CD1c-positive myeloid dendritic cell (primary cell): ENCODE data around the gene C16orf86.
A peak's percentile ranks its signal among the peaks of the same experiment; 100 is the strongest.
"Not testable (repeated sequence)": the region's sequence is repeated elsewhere in the genome, so short reads cannot be mapped to it uniquely, and the experiment has no call there.

Experiments
- DNase-seq: peaks from one replicate; pipeline ENCODE4 v3.0.0-alpha.2; 2016; ENCODE audit errors: extremely low spot score

The C16orf86 gene

DNA sequence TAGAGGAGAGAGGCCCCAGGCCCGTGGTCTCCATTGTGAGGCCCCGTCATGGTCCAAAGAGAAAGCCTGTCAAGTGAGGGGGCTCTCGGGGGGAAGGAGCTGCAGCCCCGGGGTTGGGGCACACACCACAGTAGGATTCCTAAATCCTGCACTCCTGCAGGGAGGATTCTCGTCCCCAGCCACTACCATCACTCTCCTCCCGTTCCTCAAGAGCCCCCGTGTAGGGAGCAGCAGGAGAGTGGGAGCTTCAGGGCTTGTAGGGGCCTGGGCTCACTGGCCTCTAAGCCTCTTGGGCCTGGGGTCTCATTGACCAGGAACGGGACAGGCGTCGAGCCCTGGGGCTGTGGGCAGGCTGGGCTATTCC is 821 bp downstream of the C16orf86 start:
- no peak for DNase-seq

DNA sequence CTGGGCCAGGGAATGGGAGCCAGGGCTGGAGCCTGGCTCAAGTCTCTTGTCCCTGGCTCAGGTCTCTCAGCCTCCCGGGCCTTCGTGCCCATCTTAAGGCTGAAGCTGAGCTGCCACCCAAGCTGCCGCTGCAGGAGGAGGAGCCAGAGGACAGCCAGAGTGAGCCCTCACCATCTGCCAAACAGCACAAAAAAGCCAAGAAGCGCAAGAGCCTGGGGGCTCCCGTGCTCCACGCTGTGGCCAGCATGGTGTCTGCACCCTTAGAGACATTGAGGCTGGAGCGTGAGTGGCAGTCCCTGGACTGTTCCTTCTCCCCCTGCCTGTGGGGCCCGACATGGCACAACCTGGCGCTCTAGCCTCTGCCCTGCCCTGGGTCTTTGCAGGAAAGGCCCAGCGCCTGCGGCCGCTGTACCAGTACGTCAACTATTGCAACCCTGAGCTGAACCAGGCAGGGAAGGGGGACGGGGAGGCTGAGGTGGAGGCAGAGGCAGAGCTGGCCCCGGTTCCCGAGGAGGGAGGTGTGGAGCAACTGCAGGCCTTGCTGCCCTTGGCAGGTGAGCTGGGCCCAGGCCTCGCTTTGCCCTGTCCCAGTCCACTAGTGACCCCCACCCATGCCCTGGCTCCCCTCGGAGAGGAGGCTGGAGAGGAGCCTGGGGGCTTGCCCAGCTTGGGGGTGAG is 1.3 kb downstream of the C16orf86 start:
- peak; percentile 90 for DNase-seq

DNA sequence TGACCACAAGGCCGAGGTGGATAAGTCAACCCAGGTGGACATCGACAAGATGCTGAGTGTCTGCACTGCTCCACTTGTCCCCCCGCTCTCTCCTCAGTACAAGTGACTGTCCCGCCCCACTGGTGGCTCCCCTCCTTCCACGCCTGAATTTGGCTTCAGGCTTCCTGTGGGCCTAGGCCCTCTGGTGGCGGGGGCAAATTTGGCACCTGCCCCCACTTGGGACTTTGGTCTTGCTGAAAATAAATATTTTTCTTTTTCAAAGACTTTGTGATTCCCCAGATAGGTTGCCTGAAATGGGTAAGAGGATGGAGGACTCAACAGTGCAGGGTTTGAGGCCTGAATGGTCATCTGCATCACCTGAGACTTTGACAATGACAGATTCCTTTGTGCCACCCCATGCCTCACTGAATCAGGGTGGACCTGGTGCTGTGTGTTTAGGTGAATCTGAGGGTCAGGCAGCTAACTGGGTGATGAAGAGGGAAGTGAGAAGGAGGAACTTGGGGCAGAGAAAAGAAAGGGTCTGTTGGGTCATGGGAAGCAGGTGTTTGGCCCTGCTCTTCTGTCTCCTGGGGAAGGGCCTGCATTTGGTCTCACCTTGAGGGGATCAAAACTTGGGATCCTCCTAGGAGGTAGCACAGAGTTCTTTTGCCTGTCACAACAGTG is 2.0 kb downstream of the C16orf86 start:
- no peak for DNase-seq

DNA sequence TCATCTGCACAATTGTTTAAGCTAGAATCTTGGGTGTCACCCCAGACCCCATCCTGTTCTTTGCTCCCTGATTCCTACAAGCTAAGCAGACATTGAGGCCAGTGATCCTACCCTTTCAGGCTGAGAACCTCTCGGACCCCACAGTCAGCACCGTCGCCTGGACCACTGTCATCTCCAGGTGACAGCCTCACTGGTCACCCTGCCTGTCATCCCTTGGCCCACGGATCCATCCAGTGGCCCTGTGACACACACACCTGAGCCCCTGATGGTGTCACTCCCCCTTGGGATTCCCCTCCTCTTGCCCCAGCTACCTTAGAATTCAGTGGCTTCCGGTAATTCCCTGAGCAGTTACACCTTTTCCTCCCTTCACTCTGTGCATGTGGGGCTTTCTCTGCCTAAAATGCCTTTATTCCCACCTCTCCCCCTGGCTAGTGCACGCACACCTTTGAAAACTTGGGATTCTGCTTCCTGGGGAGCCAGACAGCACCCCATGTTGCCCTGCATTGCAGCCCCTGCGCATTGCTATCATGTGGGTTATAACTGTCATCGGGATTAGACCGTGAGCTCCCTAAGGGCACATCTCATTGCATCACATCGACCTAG is 3.0 kb downstream of the C16orf86 start:
- DNase-seq = no peak

DNA sequence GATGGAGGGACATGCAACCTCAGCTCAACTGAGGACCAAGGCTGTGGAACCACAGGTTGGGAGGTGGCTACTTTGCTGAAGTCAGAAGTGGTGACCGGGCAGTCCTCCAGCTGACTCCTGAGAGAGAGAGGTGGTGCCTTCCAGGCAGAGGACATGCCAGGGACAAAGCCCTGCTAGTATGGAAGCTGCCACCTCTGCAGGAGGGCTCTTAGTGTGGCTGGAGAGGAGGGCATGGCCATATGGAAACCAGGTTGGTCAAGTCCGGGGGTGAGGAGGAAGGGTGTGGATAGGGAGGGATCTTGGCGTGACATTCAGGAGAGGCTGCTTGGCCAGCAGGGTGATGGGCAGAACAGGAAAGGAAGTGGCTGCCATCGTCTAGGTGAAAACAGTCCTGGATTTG is 5.7 kb downstream of the C16orf86 start:
- DNase-seq = no peak

DNA sequence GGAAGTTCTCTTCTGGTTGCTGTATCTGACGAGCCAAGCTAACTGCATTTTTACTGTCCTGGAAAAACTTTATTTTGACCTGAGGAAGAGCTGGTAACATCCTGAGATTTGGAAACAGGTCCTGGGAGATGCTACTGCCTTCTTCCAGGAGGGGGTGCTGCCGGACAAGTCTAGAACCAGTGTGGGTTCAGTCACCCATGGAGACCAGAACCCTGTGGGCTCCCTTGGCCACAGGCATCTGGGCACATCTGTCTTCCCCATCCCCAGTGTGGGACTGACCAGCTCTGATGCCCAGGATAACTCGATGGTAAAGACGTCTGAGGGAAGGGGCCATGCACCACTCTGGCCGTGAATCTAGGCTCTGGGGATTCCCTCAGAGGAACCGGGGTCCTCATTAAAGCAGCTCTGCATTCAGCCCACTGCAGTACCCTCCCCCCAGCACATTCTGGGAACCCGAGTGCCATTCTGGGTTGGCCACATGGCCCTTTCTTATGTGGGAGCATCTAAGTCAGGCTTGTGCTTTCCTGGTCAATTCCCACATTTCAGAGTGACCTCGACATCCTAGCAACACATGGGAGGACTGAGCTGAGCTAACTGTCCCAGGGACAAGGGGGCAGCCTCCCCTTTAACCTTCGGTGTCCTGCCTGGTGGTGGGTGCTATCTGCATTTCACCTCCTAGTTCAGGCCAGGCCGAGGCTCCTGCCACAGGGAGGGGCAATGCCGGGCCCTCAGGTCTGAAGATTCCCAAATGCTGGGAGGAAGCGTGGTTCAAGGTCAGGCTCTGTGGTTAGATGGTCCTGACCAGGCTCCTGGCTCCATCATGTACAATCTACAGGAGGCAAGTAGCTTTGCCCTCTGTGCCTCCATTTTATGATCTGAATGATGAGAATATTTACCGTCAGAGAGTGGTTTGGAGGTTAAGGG is 6.4 kb downstream of the C16orf86 start:
- peak; percentile 76 for DNase-seq

DNA sequence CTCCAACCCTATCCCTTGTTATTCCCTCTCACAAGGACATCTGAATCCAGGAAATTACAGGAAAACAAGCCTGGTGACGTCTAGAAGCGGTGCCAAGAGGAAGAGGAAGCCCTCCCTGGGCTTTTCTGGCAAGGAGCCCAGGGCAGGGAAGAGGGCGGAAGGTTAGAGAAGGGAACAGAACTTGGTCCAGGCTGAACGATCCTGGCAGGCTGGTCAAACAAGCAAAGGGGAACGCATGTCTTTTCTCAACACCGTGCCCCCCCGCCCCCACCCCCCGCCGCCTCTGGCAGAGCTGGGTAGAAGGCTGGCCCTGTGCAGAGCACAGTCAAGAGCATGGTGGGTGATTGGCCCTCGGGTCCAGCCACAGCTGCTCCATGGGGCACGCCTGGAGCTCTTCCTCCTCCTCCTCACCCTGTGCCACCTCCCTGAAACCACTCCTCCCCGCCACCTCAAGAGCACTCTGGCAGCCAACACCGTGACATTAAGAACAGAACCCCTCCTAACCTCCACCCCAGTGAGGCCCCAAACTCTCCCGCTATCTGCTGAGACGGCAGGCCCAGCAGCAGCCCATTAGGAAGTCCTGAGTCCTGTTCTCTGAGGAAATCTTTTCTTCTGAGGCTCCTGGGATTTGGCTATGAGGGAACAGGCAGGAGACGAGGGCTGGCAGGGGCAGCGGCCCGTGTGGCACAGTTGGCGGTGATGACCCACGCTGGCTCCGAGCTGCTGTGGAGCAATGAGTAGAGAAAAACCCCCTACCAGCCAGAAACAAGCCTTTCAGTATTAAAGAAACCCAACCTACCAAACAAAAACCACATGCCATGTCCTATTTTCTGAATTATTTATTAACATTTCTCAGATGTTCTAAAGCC is 7.3 kb downstream of the C16orf86 start:
- peak; percentile 90 for DNase-seq

DNA sequence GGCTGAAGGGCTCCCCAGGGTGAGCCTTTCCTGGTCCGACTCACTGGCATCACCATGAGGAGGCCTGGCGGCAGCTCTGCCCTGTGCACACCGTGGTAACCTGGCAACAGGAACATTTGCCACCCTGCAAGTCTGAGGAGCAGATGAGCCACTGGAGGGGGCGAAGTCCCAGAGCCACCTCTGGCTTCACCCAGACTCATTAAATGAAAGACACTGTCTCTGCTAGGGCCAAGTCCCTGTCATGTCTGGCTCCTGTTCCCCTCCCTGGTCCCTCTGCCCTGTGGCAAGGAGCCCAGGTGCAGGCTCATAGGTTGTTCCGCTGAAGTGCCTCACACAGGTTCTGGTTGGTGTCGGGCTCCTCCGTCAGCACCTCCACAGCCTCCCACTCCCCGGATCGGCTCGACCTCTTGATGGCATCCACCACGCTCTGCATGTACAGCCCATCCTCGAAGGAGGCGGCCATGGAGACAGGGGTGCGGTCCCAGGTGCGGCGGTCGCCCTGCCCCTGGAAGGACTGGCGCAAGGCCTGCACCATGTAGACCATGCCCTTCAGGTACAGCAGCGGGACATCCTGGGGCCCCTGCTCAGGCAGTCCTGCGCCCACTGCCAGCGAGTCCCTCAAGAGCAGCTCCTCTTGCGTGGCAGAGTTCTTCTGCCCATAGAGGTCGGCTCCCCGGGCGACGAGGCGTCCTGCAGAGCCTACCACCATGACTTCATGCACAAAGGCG is 8.4 kb downstream of the C16orf86 start:
- no peak for DNase-seq

DNA sequence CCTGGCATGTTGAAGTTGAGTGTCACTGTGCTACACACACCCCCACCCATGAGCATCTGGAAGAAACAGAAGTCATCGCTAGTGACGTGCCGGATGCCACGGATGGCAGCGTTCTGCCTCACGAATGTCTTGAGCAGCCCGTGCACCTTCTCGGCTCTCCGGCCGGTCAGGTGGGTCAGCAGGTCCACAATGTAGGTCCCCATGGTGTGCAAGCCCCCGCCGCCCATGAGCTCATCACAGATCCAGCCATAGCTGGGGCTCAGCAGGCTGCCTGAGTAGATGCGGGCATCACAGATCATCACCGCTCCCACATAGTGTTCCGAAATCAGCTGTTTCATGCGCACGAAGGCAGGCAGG is 8.9 kb downstream of the C16orf86 start:
- DNase-seq = no peak

DNA sequence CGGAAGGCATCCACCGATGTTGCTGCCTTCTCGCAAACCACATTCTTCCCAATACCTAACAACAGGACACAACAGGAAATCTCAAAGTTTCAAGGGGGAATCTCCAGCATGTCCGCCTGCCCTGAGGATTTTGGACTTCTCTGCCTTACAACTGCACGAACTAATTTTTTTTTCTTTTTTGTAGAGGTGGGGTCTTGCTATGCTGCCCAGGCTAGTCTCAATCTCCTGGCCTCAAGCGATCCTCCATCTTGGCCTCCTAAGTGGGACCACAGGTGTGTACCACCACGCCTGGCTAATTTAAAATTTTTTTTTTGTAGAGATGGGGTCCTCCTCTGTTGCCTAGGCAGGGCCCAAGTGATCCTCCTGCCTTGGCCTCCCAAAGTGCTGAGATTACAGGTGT is 9.4 kb downstream of the C16orf86 start:
- no peak for DNase-seq

DNA sequence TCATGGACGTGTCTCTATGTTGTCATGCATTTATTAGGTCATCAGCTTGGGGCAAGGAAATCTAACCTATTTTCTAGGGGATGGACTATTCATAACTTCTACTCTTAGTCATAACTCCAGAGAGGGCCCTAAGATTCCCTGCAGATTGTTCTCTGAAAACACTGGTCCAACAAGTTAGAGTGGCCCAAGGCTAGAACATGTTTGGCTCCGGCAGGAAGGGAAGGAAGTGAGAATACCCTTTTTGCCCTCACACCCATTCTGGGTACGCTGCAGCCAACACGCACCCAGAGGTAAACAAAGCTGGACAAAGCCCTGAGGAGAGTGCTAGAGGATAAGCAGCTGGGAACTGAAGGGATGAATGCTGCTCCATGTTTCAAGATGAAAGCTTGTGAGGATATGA is 9.9 kb downstream of the C16orf86 start:
- no peak for DNase-seq

DNA sequence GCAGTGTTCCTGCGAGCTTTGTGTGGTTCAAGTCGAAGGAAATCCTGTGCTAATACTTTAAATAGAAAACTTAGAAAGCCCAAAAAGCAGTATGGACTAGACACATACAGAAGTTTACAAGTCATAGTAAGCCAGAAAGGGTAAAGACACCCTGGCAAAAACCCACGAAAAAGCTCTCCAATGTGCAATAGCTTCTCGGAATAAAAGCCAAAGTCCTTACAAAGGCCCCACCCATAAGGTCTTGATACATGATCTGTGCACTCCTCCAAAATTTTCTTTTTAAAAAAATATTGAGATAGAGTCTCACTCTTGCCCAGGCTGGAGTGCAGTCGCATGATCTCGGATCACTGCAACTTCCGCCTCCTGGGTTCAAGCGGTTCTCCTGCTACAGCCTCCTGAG is 10.3 kb downstream of the C16orf86 start:
- DNase-seq = no peak

DNA sequence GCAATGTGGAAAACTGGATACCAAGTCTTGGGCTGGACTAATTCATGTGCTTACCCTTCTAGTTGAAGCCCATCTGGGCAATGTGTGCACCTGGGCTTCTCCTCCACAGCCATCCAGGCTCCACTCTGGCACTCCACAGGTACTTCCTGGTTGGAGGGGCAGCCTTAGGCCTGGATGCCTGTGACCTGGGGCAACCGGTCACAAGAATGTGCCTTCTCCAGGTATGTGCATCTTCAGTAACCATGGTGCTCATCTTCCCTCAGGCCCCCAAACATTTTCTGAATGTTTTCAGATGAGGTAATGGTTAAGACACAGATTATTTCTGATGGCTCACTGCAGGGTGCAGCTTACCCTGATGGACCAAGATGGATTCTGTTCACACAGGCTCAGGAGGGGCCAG is 11.1 kb downstream of the C16orf86 start:
- DNase-seq = no peak

DNA sequence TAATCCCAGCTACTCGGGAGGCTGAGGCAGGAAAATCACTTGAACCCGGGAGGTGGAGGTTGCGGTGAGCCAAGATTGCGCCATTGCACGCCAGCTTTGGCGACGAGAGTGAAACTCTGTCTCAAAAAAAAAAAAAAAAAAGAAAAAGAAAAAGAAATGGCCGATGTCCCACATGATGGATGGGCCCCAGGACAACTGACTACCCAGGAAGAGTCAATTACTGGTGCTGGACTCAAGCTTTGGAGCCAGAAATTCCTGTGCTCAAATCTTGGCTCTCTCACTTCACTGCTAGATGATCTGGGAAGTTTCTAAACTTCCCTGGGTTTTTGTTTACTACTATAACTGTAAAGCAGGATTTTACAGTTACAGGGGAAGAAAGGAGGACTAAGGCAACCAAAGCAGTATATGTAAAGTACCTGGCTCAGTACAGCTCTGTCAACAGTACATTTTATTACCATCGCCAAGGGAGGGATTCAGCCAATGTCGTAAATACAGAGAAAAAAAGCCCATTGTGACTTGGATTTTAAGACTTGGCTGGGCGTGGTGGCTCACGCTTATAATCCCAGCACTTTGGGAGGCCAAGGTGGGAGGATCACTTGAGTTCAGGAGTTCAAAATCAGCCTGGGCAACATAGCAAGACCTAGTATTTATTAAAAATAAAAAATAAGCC is 11.9 kb downstream of the C16orf86 start:
- DNase-seq = no peak

DNA sequence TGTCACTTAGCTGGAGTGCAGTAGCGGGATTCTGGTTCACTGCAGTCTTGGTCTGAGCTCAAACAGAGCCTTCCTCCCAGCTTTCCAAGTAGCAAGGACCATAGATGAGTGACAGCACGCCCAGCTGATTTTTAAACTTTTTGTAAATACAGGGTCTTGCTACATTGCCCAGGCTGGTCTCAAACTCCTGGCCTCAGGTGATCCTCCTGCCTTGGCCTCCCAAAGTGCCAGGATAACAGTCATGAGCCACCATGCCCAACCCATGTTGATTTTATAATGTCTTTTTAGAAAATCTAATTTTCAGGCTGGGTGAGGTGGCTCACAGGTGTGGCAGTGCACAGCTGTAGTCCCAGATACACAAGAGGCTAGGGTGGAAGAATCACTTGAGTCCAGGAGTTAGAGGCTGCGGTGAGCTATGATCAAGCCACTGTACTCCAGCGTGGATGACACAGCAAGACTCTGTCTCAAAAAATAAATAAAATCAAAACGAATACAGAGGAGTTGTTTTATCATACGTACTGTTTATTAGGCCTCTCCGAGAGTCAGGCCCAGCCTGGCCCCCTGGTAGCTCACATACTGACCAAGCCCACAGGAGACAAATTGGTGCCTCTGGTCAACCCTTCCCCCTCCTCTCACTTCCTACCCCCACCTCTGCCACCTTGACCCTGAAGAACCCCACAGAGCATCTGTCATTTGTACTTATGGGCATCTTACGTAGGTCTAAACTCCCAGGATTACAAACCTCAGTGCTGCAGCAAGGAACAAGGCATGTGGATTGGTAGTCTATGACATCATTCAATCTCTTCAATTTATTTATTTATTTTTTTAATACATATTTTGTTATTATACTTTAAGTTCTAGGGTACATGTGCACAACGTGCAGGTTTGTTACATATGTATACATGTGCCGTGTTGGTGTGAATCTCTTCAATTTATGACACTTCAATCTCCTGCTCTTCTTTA is 13.6 kb downstream of the C16orf86 start:
- DNase-seq = no peak

DNA sequence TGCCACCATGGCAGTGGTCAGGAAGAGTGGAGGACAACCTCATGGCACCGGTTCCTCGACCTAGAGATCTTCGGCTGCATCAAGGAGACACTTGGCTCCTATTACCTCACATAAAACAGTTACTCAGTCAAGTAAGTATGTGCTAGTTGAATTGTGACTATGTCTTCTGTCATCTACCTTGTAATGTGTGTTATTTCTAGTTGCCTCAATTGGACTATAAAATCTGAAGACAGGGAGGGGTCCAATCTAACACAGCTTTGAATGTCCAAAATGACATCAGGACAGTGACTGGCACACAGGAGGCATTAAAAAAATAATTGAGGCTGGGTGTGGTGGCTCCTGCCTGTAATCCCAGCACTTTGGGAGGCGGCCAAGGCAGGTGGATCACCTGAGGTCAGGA is 17.2 kb downstream of the C16orf86 start:
- DNase-seq = no peak

DNA sequence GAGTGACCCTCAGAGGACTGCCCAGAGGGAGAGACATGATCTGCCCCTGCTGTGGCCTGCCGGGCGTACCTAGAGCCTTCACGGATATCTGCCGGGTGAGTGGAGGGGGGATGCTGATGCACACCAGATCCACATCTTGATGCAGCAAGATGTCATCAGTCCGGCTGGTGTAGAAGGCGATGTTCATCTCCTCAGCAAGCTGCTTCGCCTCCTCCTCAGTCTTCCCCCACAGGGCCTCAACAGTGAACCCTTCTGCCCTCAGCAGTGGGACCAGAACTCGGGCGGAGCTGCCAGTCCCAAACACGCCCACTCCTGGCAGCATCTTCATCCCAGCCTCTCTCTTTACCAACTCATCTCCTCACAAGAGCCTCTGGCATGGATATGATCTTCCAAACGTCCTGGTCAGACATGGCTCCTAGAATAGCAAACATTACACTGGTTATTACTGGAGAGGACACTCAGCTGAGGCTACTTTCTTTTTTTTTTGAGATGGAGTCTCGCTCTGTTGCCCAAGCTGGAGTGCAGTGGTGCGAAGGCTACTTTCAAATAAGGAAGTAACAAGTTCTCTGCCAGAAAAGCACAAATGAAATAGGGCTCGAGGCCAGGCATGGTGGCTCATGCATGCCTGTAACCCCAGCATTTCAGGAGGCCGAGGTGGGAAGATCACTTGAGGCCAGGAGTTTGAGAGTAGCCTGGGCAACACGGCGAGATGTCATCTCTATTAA is 18.9 kb downstream of the C16orf86 start:
- no peak for DNase-seq

DNA sequence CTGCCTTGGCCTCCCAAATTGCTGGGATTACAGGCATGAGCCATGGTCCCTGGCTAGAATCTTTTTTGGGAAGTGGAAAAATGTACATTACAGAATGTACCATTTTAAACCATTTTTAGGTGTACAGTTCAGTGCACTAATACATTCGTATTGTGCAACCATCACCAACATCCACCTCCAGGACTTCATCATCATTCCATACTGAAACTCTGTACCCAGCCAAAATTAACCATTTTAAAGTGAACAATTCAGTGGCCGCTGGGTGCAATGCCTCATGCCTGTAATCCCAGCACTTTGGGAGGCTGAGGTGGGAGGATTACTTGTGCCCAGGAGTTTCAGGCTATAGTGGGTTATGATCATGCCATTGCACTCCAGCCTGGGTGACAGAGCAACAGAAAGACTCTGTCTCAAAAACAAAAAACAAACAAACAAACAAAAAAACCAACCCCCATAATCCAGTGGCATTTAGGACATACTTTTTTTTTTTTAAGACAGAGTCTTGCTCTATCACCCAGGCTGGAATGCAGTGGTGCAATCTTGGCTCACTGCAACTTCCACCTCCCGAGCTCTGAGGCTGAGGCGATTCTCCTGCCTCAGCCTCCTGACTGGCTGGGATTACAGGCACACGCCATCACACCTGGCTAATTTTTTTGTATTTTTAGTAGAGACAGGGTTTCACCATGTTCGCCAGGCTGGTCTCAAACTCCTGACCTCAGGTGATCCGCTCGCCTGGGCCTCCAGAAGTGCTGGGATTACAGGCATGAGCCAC is 27.1 kb downstream of the C16orf86 start:
- DNase-seq = not testable (repeated sequence)
